Stimulated activated CD8-positive, alpha-beta memory T cell treated with anti-CD3 and anti-CD28 coated beads, Interleukin-7, amount 100 ng/mL, for 24 hours (primary cell): ENCODE data around the gene STING1.

Experiments used
- DNase-seq: peaks from one replicate; pipeline ENCODE4 v3.0.0-alpha.2; 2020; ENCODE audit warnings: low read depth

STING1 gene

DNA sequence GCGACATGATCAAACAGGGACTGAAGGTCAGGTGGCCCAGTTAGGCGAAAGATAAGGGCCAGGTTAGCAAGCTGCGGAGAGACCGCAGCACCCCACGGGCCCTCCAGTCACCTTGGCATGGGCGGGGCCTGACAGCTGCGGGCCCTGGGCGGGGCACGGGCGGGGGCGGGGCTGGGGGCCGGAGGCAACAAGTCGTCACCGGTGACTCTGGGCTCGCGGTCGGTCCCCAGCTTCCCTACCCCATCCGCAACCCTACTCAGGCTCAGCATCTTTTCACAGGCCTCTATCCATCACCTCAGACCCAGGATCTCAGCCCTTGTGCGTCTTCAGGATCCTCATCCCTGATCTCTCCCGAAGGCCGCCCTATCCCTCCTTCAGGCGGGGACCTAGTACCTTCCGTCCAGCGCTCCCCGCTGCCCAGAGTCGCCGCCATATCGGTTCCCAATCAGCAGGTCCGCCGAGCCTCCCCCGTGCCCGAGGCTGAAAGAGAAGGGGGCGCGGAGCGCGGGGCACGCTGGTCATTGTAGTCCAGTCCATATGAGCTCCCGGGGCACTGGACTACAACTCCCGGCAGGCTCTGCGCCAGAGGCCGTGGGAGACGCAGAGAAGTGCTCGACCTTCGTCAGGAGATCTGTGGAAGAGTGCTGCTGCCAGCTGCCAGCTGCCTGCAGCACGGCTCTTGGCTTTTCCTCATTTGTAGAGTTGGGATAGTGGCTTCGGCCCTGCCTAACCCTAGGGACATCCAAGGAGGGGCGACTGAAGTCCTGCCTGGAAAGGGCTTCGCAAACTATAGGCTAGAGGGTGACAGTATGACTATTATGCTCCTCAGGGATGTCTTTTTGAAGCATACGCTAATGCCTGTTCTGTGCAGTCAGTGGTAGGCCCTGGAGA lies 43.3 kb downstream of the STING1 start, which contains the start of gene DNAJC18:
TSS of gene DNAJC18 (minus strand) at position 513 of the 891 bp plus-strand sequence. CDS start at position 433, 80 bp downstream.
- DNase-seq: peak; percentile 82

DNA sequence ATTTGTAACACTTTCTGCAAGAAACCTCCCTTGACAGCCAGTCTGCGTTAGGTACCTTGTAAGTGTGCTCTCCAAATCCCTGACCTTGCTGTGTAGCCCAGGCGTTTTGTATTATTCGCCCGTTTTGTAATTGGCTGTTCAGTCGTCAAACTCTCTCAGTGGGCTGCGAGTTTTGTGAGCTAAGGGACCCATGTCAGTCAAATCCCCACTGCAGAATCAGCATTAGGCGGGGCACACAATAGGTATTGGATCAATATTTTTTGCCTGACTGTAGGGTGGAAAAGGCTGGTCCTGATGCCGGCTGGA lies 43.9 kb downstream of the STING1 start:
- DNase-seq: no peak

DNA sequence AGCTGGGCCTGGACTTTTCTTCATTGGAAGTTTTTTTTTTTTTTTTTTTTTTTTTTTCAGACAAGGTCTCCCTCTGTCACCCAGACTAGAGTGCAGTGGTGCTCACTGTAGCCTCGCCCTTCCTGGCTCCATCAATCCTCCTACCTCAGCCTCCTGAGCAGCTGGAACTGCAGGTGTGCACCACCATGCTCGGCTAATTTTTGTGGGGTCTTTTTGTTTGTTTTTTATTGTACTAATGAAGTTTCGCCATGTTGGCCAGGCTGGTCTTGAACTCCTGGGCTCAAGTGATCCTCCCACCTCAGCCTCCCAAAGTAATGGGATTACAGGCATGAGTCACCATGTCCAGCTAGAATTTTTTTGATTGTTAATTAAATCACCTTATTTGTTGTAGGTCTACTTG lies 46.9 kb downstream of the STING1 start:
- no peak for DNase-seq

DNA sequence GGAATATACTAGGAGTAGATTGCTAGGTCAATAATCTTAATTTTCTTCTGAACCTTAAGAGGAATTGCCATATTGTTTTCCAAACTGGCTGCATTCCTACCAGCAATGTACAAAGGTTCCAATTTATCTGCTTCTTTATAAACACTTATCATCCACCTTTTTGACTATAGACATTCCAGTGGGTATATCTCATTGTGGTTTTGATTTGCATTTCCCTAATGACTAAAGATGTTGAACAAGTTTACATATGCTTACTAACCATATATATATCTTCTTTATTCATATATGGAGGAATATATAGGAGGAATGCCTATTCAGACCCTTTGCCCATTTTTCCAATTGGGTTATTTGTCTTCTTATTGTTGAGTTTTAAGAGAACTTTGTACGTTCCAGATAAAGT lies 50.9 kb downstream of the STING1 start:
- DNase-seq: no peak

DNA sequence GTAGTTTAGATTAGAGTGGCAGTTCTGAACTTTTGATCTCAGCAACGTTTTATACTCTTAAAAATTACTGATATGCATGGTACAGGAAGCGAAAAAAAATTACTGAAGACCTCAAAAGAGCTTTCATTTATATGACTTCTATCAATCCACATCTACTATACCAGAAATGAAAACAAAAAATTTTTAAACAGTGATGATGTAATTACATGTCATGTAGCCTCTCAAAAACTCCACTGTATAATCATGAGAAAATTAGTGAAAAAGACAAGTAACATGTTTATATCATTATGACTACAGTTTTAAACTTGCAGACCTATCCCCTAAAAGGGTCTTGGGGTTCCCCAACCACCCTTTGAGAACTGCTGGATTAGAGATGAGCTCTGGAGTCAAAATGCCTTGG lies 52.5 kb downstream of the STING1 start:
- DNase-seq: no peak

DNA sequence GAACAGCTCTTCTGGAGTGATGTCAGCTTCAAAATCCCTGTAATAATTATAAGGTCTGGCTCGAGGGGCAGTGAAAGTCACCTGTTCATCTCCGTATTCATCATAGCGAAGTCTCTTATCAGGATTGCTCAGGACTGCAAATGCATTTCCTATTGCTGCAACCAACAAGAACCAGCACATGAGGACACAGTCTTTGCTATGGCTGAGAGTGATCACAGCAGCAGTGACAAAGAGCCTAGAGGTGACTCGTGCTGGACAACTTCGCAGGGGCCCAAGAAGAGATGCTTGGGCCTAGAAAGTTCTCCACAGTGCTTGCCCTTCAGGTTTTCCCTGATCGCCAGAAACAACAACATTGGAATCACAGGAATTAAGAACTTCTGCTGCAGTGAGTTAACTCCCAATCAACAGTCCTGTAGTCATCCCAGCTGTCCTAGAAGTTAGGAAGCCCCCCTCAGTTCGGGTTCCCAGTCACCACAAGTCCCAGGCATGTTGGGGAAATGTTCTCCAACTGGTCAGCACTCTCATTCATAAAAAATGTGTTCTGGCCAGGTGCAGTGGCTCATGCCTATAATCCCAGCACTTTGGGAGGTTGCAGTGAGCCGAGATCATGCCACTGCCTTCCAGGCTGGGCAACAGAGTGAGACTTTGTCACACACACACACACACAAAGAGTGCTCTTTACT lies 56.2 kb downstream of the STING1 start:
- no peak for DNase-seq
